GM21381 (cell line): Measurements from ENCODE around the gene AHSG.

Experiments used
- ATAC-seq: cut with Tn5 transposase; IDR thresholded peaks from one replicate; pipeline ENCODE4 v1.9.1; 2021; ENCODE audit warnings: mild to moderate bottlenecking, moderate library complexity; ENCODE audit not compliant: unreplicated experiment

AHSG gene

GRCh38 chr3:186590580-186591295 lies 22.1 kb upstream of the AHSG start:
- no peak for ATAC-seq

DNA sequence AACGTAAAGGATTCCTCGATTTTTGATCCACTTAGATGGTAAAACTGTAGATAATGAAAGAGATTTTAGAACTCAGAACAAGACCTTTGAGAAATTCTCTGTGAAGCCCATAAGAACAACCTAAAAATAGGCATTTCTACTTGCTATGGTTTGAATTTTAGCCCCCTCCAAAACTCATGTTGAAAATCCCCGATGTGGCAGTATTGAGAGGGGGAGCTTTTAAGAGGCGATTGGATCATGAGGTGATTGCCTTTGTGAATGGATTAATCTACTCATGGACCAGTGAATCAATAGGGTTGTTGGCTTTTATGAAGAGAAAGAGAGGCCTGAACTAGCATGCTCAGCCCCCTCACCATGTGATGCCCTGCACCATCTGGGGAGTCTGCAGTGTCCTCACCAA lies 20.2 kb upstream of the AHSG start:
- ATAC-seq: no peak

DNA sequence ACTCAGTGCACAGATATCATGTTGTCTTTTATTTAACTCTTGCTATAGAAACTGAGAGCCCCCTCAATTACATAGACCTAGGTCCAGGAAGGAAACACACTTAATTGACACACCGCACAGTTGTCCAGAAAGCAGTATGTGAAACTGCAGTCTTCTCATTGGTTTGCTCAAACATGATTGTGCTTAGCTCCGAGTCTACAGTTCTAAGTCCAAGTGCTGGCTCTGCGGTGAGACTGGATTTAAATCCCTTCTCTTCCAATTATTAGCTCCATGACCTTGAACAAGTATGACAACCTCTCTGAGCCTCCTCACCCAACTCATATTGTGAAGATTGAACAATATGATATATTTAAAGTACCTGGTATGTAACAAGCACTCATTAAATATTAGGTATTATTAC lies 19.0 kb upstream of the AHSG start:
- ATAC-seq: no peak

DNA sequence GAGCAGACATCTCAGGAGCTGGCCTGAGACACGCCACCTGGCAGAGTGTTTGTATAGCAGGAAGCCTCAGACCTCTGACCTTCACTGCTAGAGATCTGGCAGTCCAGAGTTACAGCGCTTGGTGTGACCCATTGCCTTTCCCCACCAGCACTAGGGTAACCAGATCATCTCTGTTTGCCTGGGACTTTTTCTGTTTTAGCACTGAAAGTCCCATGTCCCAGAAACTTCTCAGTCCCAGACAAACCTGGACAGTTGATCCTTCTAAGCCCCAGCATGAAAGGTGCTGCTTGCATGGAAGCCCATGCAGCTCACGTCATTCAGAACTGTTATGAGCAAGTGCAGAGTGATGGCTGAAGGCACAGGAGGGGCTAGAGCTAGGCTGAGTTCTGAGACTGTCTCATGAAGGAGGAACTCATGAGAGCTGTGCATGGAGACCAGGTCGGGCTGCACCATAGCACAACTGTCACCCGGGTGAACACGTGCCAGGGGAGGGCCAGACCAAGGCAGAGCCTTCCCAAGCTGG lies 18.2 kb upstream of the AHSG start:
- no peak for ATAC-seq

GRCh38 chr3:186596568-186597287 lies 16.1 kb upstream of the AHSG start:
- no peak for ATAC-seq

DNA sequence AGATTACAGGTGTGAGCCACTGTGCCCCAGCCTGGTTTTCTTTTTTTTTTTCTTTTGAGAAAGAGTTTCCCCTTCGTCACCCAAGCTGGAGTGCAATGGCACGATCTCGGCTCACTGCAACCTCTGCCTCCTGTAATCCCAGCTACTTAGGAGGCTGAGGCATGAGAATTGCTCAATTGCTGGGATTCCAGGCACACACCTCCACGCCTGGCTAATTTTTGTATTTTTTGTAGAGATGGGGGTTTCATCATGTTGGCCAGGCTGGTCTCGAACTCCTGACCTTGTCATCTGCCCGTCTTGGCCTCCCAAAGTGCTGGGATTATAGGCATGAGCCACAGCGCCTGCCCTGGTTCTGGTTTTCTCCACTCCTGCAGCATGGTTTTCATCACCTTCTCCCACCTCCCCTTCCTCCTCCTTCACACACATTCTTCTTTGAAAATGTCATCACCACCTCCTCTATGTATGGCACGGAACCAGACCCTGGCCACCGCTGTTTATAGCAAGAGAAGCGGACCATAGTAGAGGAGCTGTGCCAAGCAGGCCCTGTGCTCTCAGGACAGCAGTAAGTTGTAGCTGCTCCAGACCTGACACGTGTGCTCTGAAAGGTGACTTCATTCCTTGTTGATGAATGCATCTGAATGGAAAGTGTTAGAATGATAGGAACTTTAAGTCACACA lies 14.6 kb upstream of the AHSG start:
- no peak for ATAC-seq

DNA sequence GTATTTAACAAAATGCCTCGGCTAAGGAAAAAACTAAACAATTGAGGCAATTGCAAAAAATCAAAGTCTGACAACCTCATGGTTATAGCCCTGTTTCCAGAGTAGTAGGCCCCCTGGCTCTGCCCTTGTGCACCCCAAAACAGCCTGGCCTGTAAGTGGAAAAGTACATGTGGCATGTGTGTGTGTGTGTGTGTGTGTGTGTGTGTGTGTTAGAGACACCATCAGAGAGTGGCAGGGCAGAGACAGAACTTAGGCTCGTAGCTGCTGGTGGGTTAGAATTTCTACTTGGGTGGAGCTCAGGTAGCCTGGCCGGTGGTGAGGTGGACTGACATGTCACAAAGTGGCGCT lies 14.1 kb upstream of the AHSG start:
- no peak for ATAC-seq

DNA sequence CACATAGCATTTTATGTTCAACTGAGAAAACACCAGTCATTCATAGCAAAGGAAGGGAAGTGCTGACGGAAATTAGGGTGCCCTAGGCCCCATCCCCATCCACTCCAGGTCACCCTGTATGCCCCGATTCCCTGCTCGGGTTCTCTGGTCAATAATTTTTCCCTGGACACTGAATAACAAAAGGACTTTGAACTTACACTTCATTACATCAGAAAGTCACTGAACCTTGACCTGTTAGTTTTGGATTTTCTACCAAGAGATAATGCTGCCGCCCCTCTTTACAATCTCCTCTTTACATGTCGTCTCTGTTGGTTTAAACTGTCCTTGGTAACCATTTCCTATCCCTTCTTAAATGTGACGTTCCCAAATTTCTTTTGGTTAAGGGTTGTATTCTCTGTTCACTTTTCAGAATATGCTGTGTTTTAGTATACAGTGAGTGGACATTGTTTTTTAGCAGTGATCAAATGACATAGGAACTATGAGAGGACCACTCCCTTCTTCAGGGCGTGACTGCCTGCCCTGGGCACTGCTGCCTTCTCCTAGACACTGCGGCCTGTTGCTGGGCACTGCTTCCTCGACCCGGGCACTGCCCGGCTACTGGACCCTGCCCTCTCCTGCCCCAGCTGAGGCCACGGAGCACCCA lies 13.6 kb upstream of the AHSG start:
- ATAC-seq: no peak

DNA sequence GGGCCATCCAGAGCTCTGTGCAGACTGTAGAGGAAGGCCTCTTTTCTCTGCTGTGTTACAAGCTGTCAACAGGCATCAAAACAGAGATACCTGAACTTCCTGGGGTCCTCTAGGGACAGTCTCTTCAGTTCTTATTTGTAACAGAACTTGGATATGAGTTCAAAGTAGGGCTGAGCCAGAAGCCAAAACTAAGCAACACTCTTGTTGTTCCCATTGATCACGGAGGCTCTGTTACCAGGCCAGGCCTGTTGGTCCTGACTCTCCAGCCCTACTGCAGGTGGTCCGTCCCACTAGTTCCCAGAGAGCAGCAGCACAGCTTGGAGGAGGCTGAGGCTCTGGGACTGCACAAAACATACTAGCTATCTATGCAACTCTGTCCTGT lies 13.1 kb upstream of the AHSG start:
- ATAC-seq: no peak

GRCh38 chr3:186600896-186601295 lies 12.0 kb upstream of the AHSG start:
- no peak for ATAC-seq

DNA sequence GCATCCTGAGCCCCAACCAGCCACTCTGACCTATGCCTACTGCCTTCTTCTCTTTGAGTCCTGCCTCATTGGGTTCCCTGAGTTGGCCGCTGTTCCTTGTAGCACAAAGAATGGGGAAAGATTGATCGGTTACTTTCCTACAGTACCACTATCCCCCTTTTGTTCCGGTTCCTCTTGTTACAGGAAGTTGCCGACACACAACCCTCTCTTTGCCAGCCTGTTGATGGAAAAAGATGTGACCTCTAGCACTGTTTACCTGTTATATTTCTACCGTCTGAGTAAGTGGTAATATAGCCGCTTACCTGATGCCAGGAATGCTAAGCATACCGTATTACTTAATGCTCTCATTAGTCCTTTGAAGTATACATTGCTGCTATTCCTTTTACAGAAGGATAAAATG lies 9.7 kb upstream of the AHSG start:
- ATAC-seq: no peak

GRCh38 chr3:186605078-186605477 lies 7.8 kb upstream of the AHSG start:
- ATAC-seq: no peak

DNA sequence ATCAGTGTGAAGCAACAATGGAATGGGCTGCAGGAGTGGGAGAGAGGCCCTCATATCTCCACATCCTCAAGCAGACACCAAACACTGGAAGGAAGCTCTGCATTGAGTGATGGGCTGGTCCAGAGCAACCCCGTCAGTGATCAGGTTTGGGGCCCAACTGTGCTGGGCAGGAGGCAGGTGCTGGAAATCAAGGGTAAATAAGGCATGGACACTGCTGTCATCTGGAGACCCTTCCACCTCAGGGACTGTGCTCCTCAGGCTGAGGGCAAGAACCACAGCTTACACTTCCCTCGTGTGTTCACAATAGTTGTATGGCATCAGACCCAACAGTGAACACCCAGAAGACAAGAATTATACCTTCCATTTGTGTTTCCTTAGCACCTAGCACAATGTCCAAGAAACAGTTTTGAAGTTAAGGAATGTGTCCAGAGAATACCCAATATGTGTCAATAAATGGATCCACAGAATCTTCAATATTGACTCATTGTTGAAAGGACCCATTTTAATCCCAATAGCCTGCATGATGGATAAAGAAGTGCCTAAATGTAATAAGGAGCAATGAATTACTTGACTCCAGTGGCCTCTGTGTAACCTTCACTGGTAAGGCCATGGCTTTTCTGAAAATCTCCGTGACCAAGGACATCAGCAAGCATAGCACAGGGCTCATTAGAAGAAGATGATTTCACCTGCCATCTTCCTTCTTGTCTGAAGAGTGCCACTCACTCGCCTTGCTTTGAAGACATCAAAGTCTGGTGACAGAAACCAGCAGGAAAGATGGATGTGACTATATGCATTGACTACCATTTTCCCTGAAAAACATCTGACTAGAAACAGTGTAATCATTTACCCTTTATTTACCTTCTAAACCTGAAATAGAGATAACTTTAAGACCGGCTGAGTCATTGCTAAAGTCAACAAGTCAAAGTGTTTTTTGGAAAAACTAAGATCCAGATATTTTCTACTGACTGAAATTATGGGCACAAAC lies 7.0 kb upstream of the AHSG start:
- no peak for ATAC-seq

GRCh38 chr3:186608624-186609215 lies 4.1 kb upstream of the AHSG start:
- no peak for ATAC-seq

DNA sequence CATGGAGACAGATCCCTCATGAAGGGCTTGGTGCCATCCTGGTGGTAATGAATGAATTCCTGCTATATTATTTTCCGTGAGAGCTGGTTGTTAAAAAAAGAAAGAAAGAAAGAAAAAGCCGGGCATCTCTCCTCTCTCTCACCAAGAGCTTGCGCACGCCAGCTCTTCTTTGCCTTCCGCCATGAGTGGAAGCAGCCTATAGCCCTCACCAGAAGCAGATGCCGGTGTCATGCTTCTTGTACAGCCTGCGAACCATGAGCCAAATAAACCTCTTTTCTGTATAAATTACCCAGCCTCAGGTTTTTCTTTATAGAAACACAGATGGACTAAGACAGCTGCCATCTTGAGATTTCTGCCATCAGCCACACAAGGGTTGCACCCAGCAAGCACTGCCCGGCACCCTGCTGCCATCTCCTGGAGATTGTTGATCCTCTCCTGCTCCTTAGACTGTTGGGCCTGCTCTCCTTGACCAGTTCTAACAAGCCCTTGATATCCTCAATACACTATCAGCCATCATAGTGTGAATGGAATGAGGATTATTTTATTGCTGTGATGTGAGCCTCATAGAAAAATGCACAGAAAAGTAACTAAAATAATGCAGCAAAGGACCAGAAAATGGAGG lies 3.5 kb upstream of the AHSG start:
- ATAC-seq: no peak

DNA sequence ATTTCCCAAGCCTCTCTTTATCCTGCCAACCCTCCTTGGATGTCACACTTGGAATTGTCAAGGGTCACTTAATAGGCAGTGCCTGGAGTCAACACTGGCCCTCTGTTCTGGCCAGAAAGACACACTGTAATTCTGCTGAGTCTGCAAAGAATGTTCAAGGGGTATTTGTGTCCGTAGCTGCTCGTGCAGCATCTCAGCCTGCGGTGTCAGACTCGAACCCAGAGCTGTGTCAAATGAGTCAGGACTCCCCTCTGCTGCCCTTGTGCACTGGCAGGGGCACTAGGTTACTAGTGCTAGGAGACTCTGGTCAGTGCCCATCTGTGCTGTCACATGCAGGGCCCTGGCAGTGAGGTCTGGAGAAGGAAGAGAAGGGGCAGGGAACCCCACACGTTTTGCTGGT lies 795 bp upstream of the AHSG start:
- no peak for ATAC-seq

GRCh38 chr3:186613637-186614265 lies 891 bp downstream of the AHSG start:
- ATAC-seq: no peak

DNA sequence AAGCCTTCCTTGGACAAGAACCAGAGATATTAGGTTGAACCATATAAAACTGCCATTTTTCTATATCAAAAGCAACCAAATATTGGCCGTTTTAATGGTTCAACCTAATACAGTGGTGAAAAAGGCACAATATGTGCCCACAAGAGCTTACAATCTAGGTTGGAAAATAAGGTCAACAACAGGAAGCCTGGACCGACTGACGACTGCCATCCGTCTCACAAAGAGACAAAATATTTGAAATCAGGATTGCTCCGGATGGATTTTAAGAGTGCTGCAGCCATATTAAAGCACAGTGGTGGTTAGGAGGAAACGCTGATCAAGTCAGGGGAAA lies 1.4 kb downstream of the AHSG start:
- ATAC-seq: no peak
